HL-60 (cell line): Measurements from ENCODE around the gene EGFL6.

Source experiments
- DNase-seq, 2 experiments: peaks; one replicate each; pipeline ENCODE4 v3.0.0-alpha.2; 2010 to 2020; ENCODE audit warnings: low read depth in 1 of 2, low spot score in 1 of 2
- H3K27ac ChIP-seq: fragments of 250-450 bp; sonication (Bioruptor Pico); replicated peaks from 2 replicates; pipeline ENCODE4 v1.5.1; 2020; ENCODE audit warnings: mild to moderate bottlenecking, moderate library complexity
- H3K27me3 ChIP-seq: fragments of 250-450 bp; sonication (Bioruptor Pico); 2 replicates; pipeline ENCODE4 v1.5.1; 2021; ENCODE audit warnings: mild to moderate bottlenecking, moderate library complexity; ENCODE audit not compliant: insufficient read depth, poor library complexity, severe bottlenecking
- H3K4me3 ChIP-seq: replicated peaks from 2 replicates; pipeline ENCODE4 v1.5.1; 2011; ENCODE audit warnings: mild to moderate bottlenecking, control low read depth, low read length; ENCODE audit not compliant: insufficient read depth
- CTCF ChIP-seq: IDR thresholded peaks from one replicate; pipeline ENCODE4 v1.5.1; 2011; ENCODE audit warnings: low read length, control low read depth, inconsistent platforms; ENCODE audit not compliant: insufficient read depth
- GABPA ChIP-seq: IDR thresholded peaks from 2 replicates; pipeline ENCODE4 v1.6.1; 2012; ENCODE audit warnings: low read depth
- POLR2AphosphoS5 ChIP-seq: IDR thresholded peaks from 2 replicates; pipeline ENCODE4 v1.6.1; 2012; ENCODE audit warnings: low read depth
- REST ChIP-seq: IDR thresholded peaks from 2 replicates; pipeline ENCODE4 v1.6.1; 2012; ENCODE audit warnings: low read depth; ENCODE audit not compliant: insufficient replicate concordance
- SPI1 ChIP-seq: IDR thresholded peaks from 2 replicates; pipeline ENCODE4 v1.6.1; 2012; ENCODE audit warnings: low read depth, mild to moderate bottlenecking, borderline replicate concordance

The EGFL6 gene

GRCh38 chrX:13652850-13653693, 83.7 kb downstream of the EGFL6 start, which contains the start of gene TCEANC:
TSS of gene TCEANC (plus strand) at chrX:13653141. CDS start at chrX:13662509, 9,368 bp downstream.
- Histone ChIP-seq H3K27ac (peak within 1 kb of the TSS; percentile 77), H3K4me3 (peak within 1 kb of the TSS; percentile 59), H3K27me3 (no peaks in the 10 kb centered on the region)
- TF ChIP-seq GABPA (peak; percentile 57; the same call in 1 of the 2 replicates), SPI1 (no peak), CTCF (no peak), POLR2AphosphoS5 (peak; percentile 70), REST (no peak)
- peak; percentile 86 to 94 for DNase-seq

GRCh38 chrX:13654116-13654515, 84.7 kb downstream of the EGFL6 start:
- DNase-seq: no peak
- Histone ChIP-seq H3K27me3 (no peaks in the 10 kb centered on the region), H3K27ac (peak overlapping the region; percentile 77), H3K4me3 (peak overlapping the region; percentile 59; the same call in 1 of the 2 replicates)
- TF ChIP-seq SPI1 (no peak), POLR2AphosphoS5 (no peak), CTCF (no peak), REST (no peak), GABPA (no peak)

- TF ChIP-seq POLR2AphosphoS5: no peak
- no peak for TF ChIP-seq CTCF
- no peak for TF ChIP-seq SPI1
- Histone ChIP-seq H3K27me3 (no peaks in the 10 kb centered on the region), H3K27ac (no peak overlapping the region), H3K4me3 (no peak overlapping the region)
- DNase-seq: no peak
Observed at GRCh38 chrX:13655674-13656073, 86.3 kb downstream of the EGFL6 start.
